CD1c-positive myeloid dendritic cell (primary cell): ENCODE measurements around the gene MAGI3.
"Not testable (repeated sequence)": the region's sequence is repeated elsewhere in the genome, so short reads cannot be mapped to it uniquely, and the experiment has no call there.

Experiments
- DNase-seq: peaks from one replicate; pipeline ENCODE4 v3.0.0-alpha.2; 2016; ENCODE audit errors: extremely low spot score

Gene MAGI3

GRCh38 chr1:113442131-113442530 is 51.8 kb downstream of the MAGI3 start:
- no peak for DNase-seq

- no peak for DNase-seq
These were observed 54.5 kb downstream of the MAGI3 start for GRCh38 chr1:113444857-113445256.

GRCh38 chr1:113451710-113452109 is 61.4 kb downstream of the MAGI3 start:
- no peak for DNase-seq

GRCh38 chr1:113452921-113453770 is 62.8 kb downstream of the MAGI3 start:
- peak; percentile 9 for DNase-seq

- DNase-seq: no peak
These were observed 63.4 kb downstream of the MAGI3 start for GRCh38 chr1:113453771-113454083.

GRCh38 chr1:113455374-113455773 is 65.1 kb downstream of the MAGI3 start:
- DNase-seq: no peak

- DNase-seq: no peak
These were observed 66.7 kb downstream of the MAGI3 start for GRCh38 chr1:113456967-113457366.

GRCh38 chr1:113459279-113459678 is 69.0 kb downstream of the MAGI3 start:
- DNase-seq: no peak

GRCh38 chr1:113467991-113468390 is 77.7 kb downstream of the MAGI3 start:
- DNase-seq: no peak

- DNase-seq: not testable (repeated sequence)
These were observed 88.3 kb downstream of the MAGI3 start for GRCh38 chr1:113478427-113479195.

- DNase-seq: no peak
These were observed 89.7 kb downstream of the MAGI3 start for GRCh38 chr1:113479713-113480676.

GRCh38 chr1:113485131-113485530 is 94.8 kb downstream of the MAGI3 start:
- not testable (repeated sequence) for DNase-seq

- DNase-seq: no peak
These were observed 98.4 kb downstream of the MAGI3 start for GRCh38 chr1:113488576-113489177.

GRCh38 chr1:113490384-113490783 is 100.1 kb downstream of the MAGI3 start:
- no peak for DNase-seq

GRCh38 chr1:113493533-113493932 is 103.2 kb downstream of the MAGI3 start:
- DNase-seq: no peak

GRCh38 chr1:113505357-113505756 is 115.0 kb downstream of the MAGI3 start:
- DNase-seq: no peak

GRCh38 chr1:113507552-113508214 is 117.4 kb downstream of the MAGI3 start:
- DNase-seq: no peak

- no peak for DNase-seq
These were observed 118.2 kb downstream of the MAGI3 start for GRCh38 chr1:113508364-113509164.

GRCh38 chr1:113509766-113510165 is 119.5 kb downstream of the MAGI3 start:
- DNase-seq: not testable (repeated sequence)

- DNase-seq: no peak
These were observed 121.0 kb downstream of the MAGI3 start for GRCh38 chr1:113511269-113511668.
